SKM-1 (cell line): ENCODE data around the gene RHAG.

Experiments used
- DNase-seq: peaks from one replicate; lab custom pipeline; 2025; ENCODE audit not compliant: unreplicated experiment; lab: John Stamatoyannopoulos, UW

Gene RHAG

DNA sequence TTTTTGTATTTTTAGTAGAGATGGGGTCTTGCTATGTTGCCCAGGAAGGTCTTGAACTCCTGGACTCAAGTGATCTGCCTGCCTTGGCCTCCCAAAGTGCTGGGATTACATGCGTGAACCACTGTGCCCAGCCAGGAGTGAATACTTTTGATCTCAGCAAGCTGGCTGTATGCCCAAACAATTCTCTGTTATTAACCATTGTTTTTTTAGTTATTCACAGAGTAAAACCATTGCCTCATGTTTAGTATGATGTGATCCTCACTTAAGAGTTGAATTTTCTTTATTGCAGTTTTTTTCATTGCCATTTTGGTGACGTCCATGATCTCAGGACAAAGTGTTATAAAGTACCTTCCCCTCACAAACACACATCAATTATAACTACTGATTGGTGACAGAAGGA lies 71.4 kb downstream of the RHAG start:
- DNase-seq, result no peak

GRCh38 chr6:49564552-49564951 lies 72.1 kb downstream of the RHAG start:
- no peak for DNase-seq

DNA sequence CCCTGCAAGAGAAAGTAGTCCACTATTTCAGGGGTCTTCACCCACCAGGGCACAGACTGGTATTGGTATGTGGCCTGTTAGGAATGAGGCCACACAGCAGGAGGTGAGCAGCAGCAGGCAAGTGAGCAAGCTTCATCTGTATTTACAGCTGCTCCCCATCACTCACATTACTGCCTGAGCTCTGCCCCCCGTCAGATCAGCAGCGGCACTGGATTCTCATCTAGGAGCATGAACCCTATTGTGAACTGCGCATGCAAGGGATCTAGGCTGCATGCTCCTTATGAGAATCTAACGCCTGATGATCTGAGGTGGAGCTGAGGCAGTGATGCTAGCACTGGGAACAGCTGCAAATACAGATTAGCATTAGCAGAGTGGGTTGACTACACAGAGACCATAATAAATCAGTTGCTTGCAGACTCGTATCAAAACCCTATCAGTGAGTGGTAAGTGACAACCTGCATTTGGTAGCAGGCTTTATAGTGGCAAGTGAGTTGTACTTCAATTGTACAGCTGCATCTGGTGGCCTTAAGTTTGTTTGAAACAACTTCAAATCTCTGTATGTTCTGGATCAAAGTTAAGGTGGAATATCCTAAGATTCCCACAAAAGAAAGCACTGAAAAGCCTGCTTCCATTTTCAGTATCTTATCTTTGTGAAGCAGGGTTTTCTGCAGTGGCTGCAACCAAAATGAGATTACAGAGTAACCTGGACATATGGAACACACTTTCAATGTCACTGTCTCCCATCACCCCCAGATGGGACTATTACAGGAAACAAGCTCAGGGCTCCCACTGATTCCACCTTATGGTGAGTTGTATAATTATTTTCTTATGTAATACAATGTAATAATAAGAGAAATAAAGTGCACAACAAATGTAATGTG lies 73.4 kb downstream of the RHAG start:
- no peak for DNase-seq

- no peak for DNase-seq
Observed at GRCh38 chr6:49558238-49558637, 78.4 kb downstream of the RHAG start.

DNA sequence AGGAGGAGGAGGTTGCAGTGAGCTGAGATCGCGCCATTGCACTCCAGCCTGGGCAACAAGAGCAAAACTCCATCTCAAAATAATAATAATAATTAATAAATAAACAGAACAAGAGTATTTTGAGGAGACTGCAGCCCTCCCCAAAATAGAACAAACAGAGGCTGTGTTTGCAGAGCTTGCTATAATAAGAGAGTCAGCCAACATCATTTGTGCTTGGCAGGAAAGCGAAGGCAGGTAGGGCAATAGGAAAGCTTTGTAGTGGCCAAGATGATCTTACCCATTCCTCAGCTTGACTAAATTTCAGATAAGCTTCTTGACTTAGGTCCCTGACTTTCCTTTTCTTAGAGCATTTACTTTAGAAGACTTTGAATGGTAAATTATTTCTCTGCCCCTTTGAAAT lies 79.5 kb downstream of the RHAG start:
- no peak for DNase-seq

DNA sequence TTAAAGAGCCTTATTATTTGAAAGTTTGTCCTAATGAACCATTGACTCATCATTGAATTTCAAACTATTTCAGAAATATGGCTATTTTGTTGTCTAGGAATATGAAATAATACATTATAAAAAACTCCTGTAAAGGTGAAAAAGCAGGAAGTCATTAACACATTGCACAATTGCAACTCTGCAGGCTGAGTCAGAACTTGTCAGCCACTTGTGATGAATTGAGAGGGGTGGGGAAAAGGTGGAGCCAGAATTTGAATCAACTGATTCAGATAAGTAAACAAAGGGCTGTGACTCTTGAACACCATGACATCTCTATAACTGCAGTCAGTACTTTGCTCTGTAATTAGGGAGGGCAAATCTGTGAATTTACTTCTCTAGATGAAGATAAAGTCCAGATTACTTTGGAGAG lies 80.2 kb downstream of the RHAG start:
- no peak for DNase-seq

GRCh38 chr6:49555951-49556350 lies 80.7 kb downstream of the RHAG start:
- DNase-seq, result no peak
